Endothelial cell of umbilical vein (primary cell): ENCODE measurements around the gene TMEM40. TPM values are rescaled to one million over a fixed set of nuclear protein-coding genes. Genes with fewer than 3 reads are reported as not detected.

Source experiments
- BruUV-seq: library from RNA; stranded (reverse); fragments of 400-500 nt; replicated peaks from 2 replicates; lab custom pipeline; 2021; lab: Mats Ljungman, UMichigan
- CTCF ChIA-PET: fragments of 300-600, 350-600 bp; sonication (Branson Sonifier 250); formaldehyde crosslinking; loops from one replicate; lab custom pipeline; 2021; ENCODE audit warnings: antibody characterized with exemption, inconsistent platforms; lab: Charles Lee
- POLR2A ChIA-PET: fragments of 300-600, 350-600 bp; sonication (Branson Sonifier 250); formaldehyde crosslinking; loops from one replicate; lab custom pipeline; 2021; ENCODE audit warnings: antibody characterized with exemption, inconsistent platforms; lab: Charles Lee
- DNase-seq: peaks from one replicate; pipeline ENCODE4 v3.0.0-alpha.2; 2011; ENCODE audit warnings: low read depth, low spot score
- FAIRE-seq: peaks from 2 replicates; lab custom pipeline; 2011; peaks lifted over from hg19 to GRCh38; lab: Jason Lieb, UNC
- H2AFZ ChIP-seq: 2 replicates; pipeline ENCODE4 v1.6.0; 2012; ENCODE audit warnings: low read depth, low read length, control low read depth, inconsistent platforms
- H3K27ac ChIP-seq: 2 replicates; pipeline ENCODE4 v1.5.1; 2011; ENCODE audit warnings: low read depth, mild to moderate bottlenecking, control low read depth, low read length, moderate library complexity; ENCODE audit not compliant: insufficient read depth
- H3K27me3 ChIP-seq, 2 experiments: 2 replicates each; pipeline versions ENCODE4 v1.6.0 to v1.6.1; 2011; ENCODE audit warnings: low read length in 2 of 2, mixed read lengths in 1 of 2; ENCODE audit not compliant: control insufficient read depth in 2 of 2, insufficient read depth in 2 of 2
- H3K36me3 ChIP-seq, 2 experiments: 2 replicates in 1 of 2; 3 replicates in 1 of 2; pipeline ENCODE4 v1.5.1; 2011; ENCODE audit warnings: low read length in 2 of 2, mild to moderate bottlenecking in 1 of 2, moderate library complexity in 1 of 2; ENCODE audit not compliant: control insufficient read depth in 2 of 2, insufficient read depth in 2 of 2; ENCODE audit errors: extremely low read depth in 1 of 2
- H3K4me1 ChIP-seq: 3 replicates; pipeline ENCODE4 v1.5.1; 2011; ENCODE audit warnings: mild to moderate bottlenecking, low read length; ENCODE audit not compliant: control insufficient read depth, insufficient read depth; ENCODE audit errors: extremely low read depth
- H3K4me2 ChIP-seq: 2 replicates; pipeline ENCODE4 v1.6.1; 2011; ENCODE audit warnings: low read length, control low read depth, mixed read lengths; ENCODE audit not compliant: insufficient read depth
- H3K4me3 ChIP-seq, 3 experiments: fragments of 200-600 bp in 1 of 3; sonication (generic), shearing (Covaris generic) in 1 of 3; replicated peaks in 1 of 3; 2 replicates each; pipeline ENCODE4 v1.5.1; 2011 to 2016; ENCODE audit warnings: control low read depth in 3 of 3, low read length in 3 of 3, mild to moderate bottlenecking in 2 of 3, inconsistent platforms in 1 of 3, low read depth in 1 of 3, moderate library complexity in 1 of 3; ENCODE audit not compliant: insufficient read depth in 1 of 3
- H3K79me2 ChIP-seq: 2 replicates; pipeline ENCODE4 v1.6.0; 2012; ENCODE audit warnings: low read length, inconsistent platforms; ENCODE audit not compliant: control insufficient read depth, insufficient read depth
- H3K9ac ChIP-seq: replicated peaks from 2 replicates; pipeline ENCODE3; 2011; ENCODE audit warnings: low read length, control low read depth; ENCODE audit not compliant: insufficient read depth; ENCODE audit errors: extremely low read depth
- H3K9me1 ChIP-seq: replicated peaks from 3 replicates; pipeline ENCODE4 v1.6.0; 2011; ENCODE audit warnings: mild to moderate bottlenecking, low read length; ENCODE audit not compliant: control insufficient read depth, insufficient read depth; ENCODE audit errors: extremely low read depth
- H3K9me3 ChIP-seq: replicated peaks from 2 replicates; pipeline ENCODE4 v1.5.1; 2012; ENCODE audit warnings: low read length, inconsistent platforms; ENCODE audit not compliant: control insufficient read depth, insufficient read depth
- H4K20me1 ChIP-seq: replicated peaks from 2 replicates; pipeline ENCODE3; 2011; ENCODE audit warnings: mild to moderate bottlenecking, low read length; ENCODE audit not compliant: control insufficient read depth, insufficient read depth; ENCODE audit errors: extremely low read depth
- CTCF ChIP-seq, 2 donors: IDR thresholded peaks; 1 replicate in 1 of 2; 2 replicates in 1 of 2; pipeline ENCODE4 v1.5.1; 2011; ENCODE audit warnings: low read length in 2 of 2, mild to moderate bottlenecking in 2 of 2, moderate library complexity in 2 of 2, control low read depth in 1 of 2, inconsistent platforms in 1 of 2, low read depth in 1 of 2; ENCODE audit not compliant: insufficient read depth in 1 of 2; ENCODE audit errors: extremely low read depth in 1 of 2
- EZH2 ChIP-seq: IDR thresholded peaks from 2 replicates; pipeline ENCODE4 v1.6.1; 2012; ENCODE audit warnings: borderline replicate concordance, low read depth, mild to moderate bottlenecking, moderate library complexity, low read length, inconsistent platforms; ENCODE audit not compliant: severe bottlenecking
- FOS ChIP-seq: IDR thresholded peaks from 2 replicates; pipeline ENCODE4 v1.6.1; 2011; ENCODE audit warnings: mild to moderate bottlenecking, low read length, moderate library complexity, borderline replicate concordance; ENCODE audit not compliant: insufficient read depth
- GATA2 ChIP-seq: IDR thresholded peaks from 2 replicates; pipeline ENCODE4 v1.7.0; 2011; ENCODE audit warnings: low read depth, mild to moderate bottlenecking, moderate library complexity, mixed read lengths, low read length; ENCODE audit not compliant: insufficient read length, insufficient read depth
- JUN ChIP-seq: IDR thresholded peaks from 2 replicates; pipeline ENCODE4 v1.6.1; 2011; ENCODE audit warnings: borderline replicate concordance, low read depth; ENCODE audit not compliant: insufficient read length, insufficient read depth
- MAX ChIP-seq: IDR thresholded peaks from 2 replicates; pipeline ENCODE4 v1.6.1; 2011; ENCODE audit not compliant: insufficient read depth, insufficient read length
- MYC ChIP-seq: IDR thresholded peaks from one replicate; pipeline ENCODE4 v1.6.1; 2011; ENCODE audit warnings: mild to moderate bottlenecking, low read depth, low read length
- POLR2A ChIP-seq: IDR thresholded peaks from 2 replicates; pipeline ENCODE4 v1.6.1; 2012; ENCODE audit warnings: low read depth, mild to moderate bottlenecking, control low read depth, low read length
- POLR2AphosphoS5 ChIP-seq: IDR thresholded peaks from 2 replicates; pipeline ENCODE4 v1.6.1; 2012; ENCODE audit warnings: low read depth, mild to moderate bottlenecking, control low read depth, low read length, moderate library complexity; ENCODE audit not compliant: insufficient read depth
- dilution Hi-C: fragments of 300-500 bp; cut with MboI; formaldehyde crosslinking; loops from one replicate; pipeline ENCODE4 v1.15.0; 2019; ENCODE audit warnings: low sequenced_read_pairs; ENCODE audit not compliant: extremely low pct_ligation_motif_present
- intact Hi-C: fragments of 100-400 bp; cut with micrococcal nuclease; formaldehyde crosslinking; loops from one replicate; pipeline ENCODE4 v1.10.0; 2022
- polyA plus RNA-seq, 4 experiments: library from polyadenylated mRNA; depleted of rRNA in 3 of 4; stranded (reverse) in 3 of 4; unstranded in 1 of 4; fragments of >200 nt; gene quantifications; 2 replicates each; pipeline versions ENCODE4 v1.2.1 to v1.2.3, GENCODE V29; 2011 to 2012; ENCODE audit warnings: missing spikeins in 1 of 4
- total RNA-seq: library from RNA; stranded (reverse); gene quantifications from 2 replicates; pipeline ENCODE4 v1.2.3, GENCODE V29; 2021

TMEM40 gene
- total and polyA plus RNA-seq, 2 donors (not counting 3 experiments of a cell fraction or from before 2014, with no cell fraction given) = not detected

- no peaks in the 10 kb centered on the region for H3K27me3 ChIP-seq
- H3K9ac ChIP-seq = peak within 1 kb of the TSS; percentile 64
- no peaks in the 10 kb centered on the region for H3K9me1 ChIP-seq
- FAIRE-seq (peak; percentile 59), DNase-seq (peak; percentile 51)
- intact Hi-C loops = loop anchor here (1.0 kb wide), 1 partner anchor 14 kb away; no protein-coding TSS in a partner anchor
- peak within 1 kb of the TSS; percentile 100 for H2AFZ ChIP-seq
- peak within 1 kb of the TSS; percentile 51 to 66 (median 65) for H3K4me3 ChIP-seq
- H3K4me2 ChIP-seq = peak within 1 kb of the TSS; percentile 80
- no peaks in the 10 kb centered on the region for H3K79me2 ChIP-seq
- H3K27ac ChIP-seq = no peak within 1 kb of the TSS
- H3K9me3 ChIP-seq = no peaks in the 10 kb centered on the region
- H3K4me1 ChIP-seq = peaks cover 5% of the 10 kb centered on the region
- no peaks in the 10 kb centered on the region for H4K20me1 ChIP-seq
- ChIA-PET CTCF (interaction anchor here (0.6 to 2.2 kb wide), 8 partner anchors 9 to 317 kb away, joined by 3 to 28 read pairs (median 4); partner anchors contain the start of gene RPL32), POLR2A (interaction anchor here (2.1 kb wide), 1 partner anchor 14 kb away, joined by 6 read pairs; no protein-coding TSS in a partner anchor)
- no peak for TF ChIP-seq GATA2
- no peak for TF ChIP-seq POLR2A
- TF ChIP-seq POLR2AphosphoS5 = no peak
- no peak for TF ChIP-seq MYC
- no peak for TF ChIP-seq FOS
- TF ChIP-seq EZH2 = no peak
- no peak for TF ChIP-seq MAX
- no peak for TF ChIP-seq JUN
- TF ChIP-seq CTCF (IDR thresholded peaks at IDR 0.05; ENCODE audit: extremely low read depth in 1 of 2, insufficient read depth in 1 of 2, low read depth in 1 of 2, low read length in 2 of 2) = no peak
- H3K36me3 ChIP-seq = no peaks in the 10 kb centered on the region
- no TSS peak for BruUV-seq
- dilution Hi-C loops = no loop called here
Observed at GRCh38 chr3:12796171-12797123, 37.4 kb upstream of the TMEM40 start, which contains the start of gene CAND2. Gene CAND2 (plus strand): TSS chr3:12796680. CDS start chr3:12796721, 41 bp downstream.
